ENCODE measurements around the gene ZMYND19.

The ZMYND19 gene

DNA sequence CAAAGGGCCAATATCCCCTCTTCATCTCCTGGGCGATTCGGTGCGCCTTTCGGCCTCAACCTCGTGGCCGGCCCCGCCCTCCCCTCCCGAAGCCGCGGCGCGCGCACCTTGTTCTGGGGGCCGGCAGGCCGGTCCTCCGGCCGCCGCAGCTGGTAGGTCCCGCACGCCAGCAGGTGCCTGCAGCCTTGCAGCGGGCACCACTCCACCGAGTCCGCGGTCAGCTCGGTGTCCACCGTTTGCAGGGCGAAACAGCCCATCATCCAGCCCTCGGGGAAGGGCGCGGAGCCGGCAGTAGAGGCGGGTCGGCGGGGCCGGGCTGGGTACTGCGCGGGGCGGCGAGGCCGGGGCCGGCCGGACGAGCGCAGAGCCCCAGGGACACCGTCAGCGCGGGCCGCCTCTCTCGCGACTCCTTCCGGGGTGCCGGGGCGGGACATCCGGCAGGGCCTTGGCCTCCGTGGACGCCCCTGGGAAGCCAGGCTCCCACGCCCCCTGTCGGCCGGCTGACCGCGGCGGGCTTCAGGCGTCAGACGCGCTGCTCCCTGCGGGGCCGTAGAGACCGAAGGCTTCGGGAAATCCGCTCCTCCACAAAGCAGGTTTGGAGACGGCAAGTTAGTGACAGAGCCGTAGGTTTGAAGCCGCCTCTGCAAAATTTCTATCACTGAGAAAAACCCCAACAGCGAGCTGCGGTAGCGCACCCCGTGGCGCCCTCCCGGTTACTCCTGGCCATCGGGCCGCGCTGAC lies 11.6 kb downstream of the ZMYND19 start, which contains the start of gene DPH7 (continued):
- TF ChIP-seq BCL11A (tag by site-specific recombination; IDR thresholded peaks at IDR 0.05; ENCODE audit: low read depth) (0 out of 2 replicates have a peak, but pooled peaks have one; percentile 20), ZNF571 (tag by site-specific recombination; IDR thresholded peaks at IDR 0.05) (no peak), ZNF48 (tag by site-specific recombination; IDR thresholded peaks at IDR 0.05) (no peak), ZNF660 (tag by site-specific recombination; IDR thresholded peaks at IDR 0.05) (peak; percentile 98), ZNF629 (tag by site-specific recombination; IDR thresholded peaks at IDR 0.05) (peak; percentile 57; the same call in 1 of the 2 replicates), HOXA7 (CRISPR knock-in tag; IDR thresholded peaks at IDR 0.05; ENCODE audit: borderline replicate concordance) (no peak), ZNF133 (tag by site-specific recombination; IDR thresholded peaks at IDR 0.05) (no peak), ZNF473 (tag by site-specific recombination; IDR thresholded peaks at IDR 0.05) (no peak), ZNF623 (tag by site-specific recombination; IDR thresholded peaks at IDR 0.05) (no peak), SCRT2 (tag by site-specific recombination; IDR thresholded peaks at IDR 0.05) (peak; percentile 82), ZNF560 (tag by site-specific recombination; IDR thresholded peaks at IDR 0.05; ENCODE audit: borderline replicate concordance) (no peak), ZNF529 (tag by site-specific recombination; IDR thresholded peaks at IDR 0.05; ENCODE audit: insufficient replicate concordance) (no peak), ZNF24 (tag by site-specific recombination; IDR thresholded peaks at IDR 0.05) (no peak), ZNF324 (tag by site-specific recombination; IDR thresholded peaks at IDR 0.05) (0 out of 2 replicates have a peak, but pooled peaks have one; percentile 43), ZNF776 (tag by site-specific recombination; IDR thresholded peaks at IDR 0.05; ENCODE audit: borderline replicate concordance) (no peak), ZNF416 (tag by site-specific recombination; IDR thresholded peaks at IDR 0.05) (no peak), ZNF555 (tag by site-specific recombination; conservative IDR thresholded peaks at IDR 0.05) (no peak), KLF8 (tag by site-specific recombination; IDR thresholded peaks at IDR 0.05) (peak; percentile 87), ZNF514 (tag by site-specific recombination; IDR thresholded peaks at IDR 0.05) (no peak), ZNF202 (tag by site-specific recombination; IDR thresholded peaks at IDR 0.05; ENCODE audit: borderline replicate concordance) (no peak), KLF1 (tag by site-specific recombination; IDR thresholded peaks at IDR 0.05) (no peak), ZFP37 (tag by site-specific recombination; IDR thresholded peaks at IDR 0.05) (no peak), OVOL3 (tag by site-specific recombination; IDR thresholded peaks at IDR 0.05) (no peak), ZNF16 (tag by site-specific recombination; IDR thresholded peaks at IDR 0.05; ENCODE audit: low read depth) (no peak), ZNF664 (tag by site-specific recombination; IDR thresholded peaks at IDR 0.05) (no peak), ZNF169 (tag by site-specific recombination; IDR thresholded peaks at IDR 0.05) (no peak), ZBTB21 (tag by site-specific recombination; IDR thresholded peaks at IDR 0.05) (peak; percentile 54; the same call in 1 of the 2 replicates), ZSCAN23 (tag by site-specific recombination; IDR thresholded peaks at IDR 0.05) (no peak), KLF7 (tag by site-specific recombination; IDR thresholded peaks at IDR 0.05; ENCODE audit: borderline replicate concordance) (no peak), TSHZ1 (tag by site-specific recombination; IDR thresholded peaks at IDR 0.05; ENCODE audit: borderline replicate concordance) (no peak), ZSCAN5A (tag by site-specific recombination; IDR thresholded peaks at IDR 0.05) (peak; percentile 91; the same call in 1 of the 2 replicates), ZNF621 (tag by site-specific recombination; IDR thresholded peaks at IDR 0.05) (no peak), ZBTB48 (tag by site-specific recombination; IDR thresholded peaks at IDR 0.05) (peak; percentile 81), ZNF112 (tag by site-specific recombination; IDR thresholded peaks at IDR 0.05) (no peak), ZNF837 (tag by site-specific recombination; IDR thresholded peaks at IDR 0.05) (no peak), AEBP2 (tag by site-specific recombination; IDR thresholded peaks at IDR 0.05; ENCODE audit: borderline replicate concordance) (no peak), ZNF670 (tag by site-specific recombination; IDR thresholded peaks at IDR 0.05; ENCODE audit: low read depth) (no peak)

Data from HEK293 (cell line).